ENCODE data around the gene TIFAB. TPM values are rescaled to one million over a fixed set of nuclear protein-coding genes. Genes with fewer than 3 reads are reported as not detected.

TIFAB gene
- total RNA-seq, 1 donor from 2014 or later: 0.30 TPM

GRCh38 chr5:135484674-135485086 lies 32.5 kb upstream of the TIFAB start:
- Histone ChIP-seq H3K4me1 (peaks cover 13% of the 10 kb centered on the region), H3K36me3 (no peaks in the 10 kb centered on the region), H3K4me3 (no peak overlapping the region), H3K9me3 (no peaks in the 10 kb centered on the region), H3K27me3 (ENCODE audit: low read depth) (peaks cover 66% of the 10 kb centered on the region), H3K27ac (no peak overlapping the region)
- DNase-seq (no peak), ATAC-seq (peak; percentile 50 to 68)
- intact Hi-C loops (cut with DNase I): no loop called here
- no peak for TF ChIP-seq CTCF (IDR thresholded peaks at IDR 0.05)

- Histone ChIP-seq H3K27me3 (ENCODE audit: low read depth) (peaks cover 63% of the 10 kb centered on the region), H3K4me1 (no peaks in the 10 kb centered on the region), H3K4me3 (no peak overlapping the region), H3K9me3 (no peaks in the 10 kb centered on the region), H3K27ac (no peak overlapping the region), H3K36me3 (no peaks in the 10 kb centered on the region)
- no peak for TF ChIP-seq CTCF (IDR thresholded peaks at IDR 0.05)
- no peak for DNase-seq
- no peak for ATAC-seq
- intact Hi-C loops (cut with DNase I): no loop called here
These were observed 31.1 kb upstream of the TIFAB start for GRCh38 chr5:135483254-135483653.

GRCh38 chr5:135482381-135482933 lies 30.3 kb upstream of the TIFAB start:
- Histone ChIP-seq H3K27ac (no peak overlapping the region), H3K36me3 (no peaks in the 10 kb centered on the region), H3K4me1 (no peaks in the 10 kb centered on the region), H3K4me3 (no peak overlapping the region), H3K27me3 (ENCODE audit: low read depth) (peaks cover 62% of the 10 kb centered on the region), H3K9me3 (no peaks in the 10 kb centered on the region)
- no peak for TF ChIP-seq CTCF (IDR thresholded peaks at IDR 0.05)
- intact Hi-C loops (cut with DNase I): no loop called here
- ATAC-seq (no peak), DNase-seq (no peak)

DNA sequence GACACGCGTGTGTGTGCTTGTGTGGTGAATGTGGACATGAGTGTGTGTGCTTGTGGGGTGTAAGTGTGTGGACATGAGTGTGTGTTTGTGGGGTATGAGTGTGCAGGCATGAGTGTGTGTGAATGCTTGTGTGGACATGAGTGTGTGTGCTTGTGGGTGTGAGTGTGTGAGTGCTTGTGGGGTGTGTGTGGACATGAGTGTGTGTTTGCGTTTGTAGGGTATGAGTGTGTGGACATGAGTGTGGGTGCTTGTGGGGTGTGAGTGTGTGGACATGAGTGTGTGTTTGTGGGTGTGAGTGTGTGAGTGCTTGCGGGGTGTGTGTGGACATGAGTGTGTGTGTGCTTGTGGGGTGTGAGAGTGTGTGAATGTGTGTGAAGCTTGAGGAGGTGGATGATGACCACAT lies 29.8 kb upstream of the TIFAB start:
- no peaks in the 10 kb centered on the region for H3K9me3 ChIP-seq
- ATAC-seq: no peak
- H3K4me1 ChIP-seq: no peaks in the 10 kb centered on the region
- H3K4me3 ChIP-seq: no peak overlapping the region
- TF ChIP-seq CTCF (IDR thresholded peaks at IDR 0.05): no peak
- H3K27ac ChIP-seq: no peak overlapping the region
- H3K36me3 ChIP-seq: no peaks in the 10 kb centered on the region
- intact Hi-C loops (cut with DNase I): no loop called here
- peaks cover 62% of the 10 kb centered on the region for H3K27me3 ChIP-seq (ENCODE audit: low read depth)
- DNase-seq: no peak

DNA sequence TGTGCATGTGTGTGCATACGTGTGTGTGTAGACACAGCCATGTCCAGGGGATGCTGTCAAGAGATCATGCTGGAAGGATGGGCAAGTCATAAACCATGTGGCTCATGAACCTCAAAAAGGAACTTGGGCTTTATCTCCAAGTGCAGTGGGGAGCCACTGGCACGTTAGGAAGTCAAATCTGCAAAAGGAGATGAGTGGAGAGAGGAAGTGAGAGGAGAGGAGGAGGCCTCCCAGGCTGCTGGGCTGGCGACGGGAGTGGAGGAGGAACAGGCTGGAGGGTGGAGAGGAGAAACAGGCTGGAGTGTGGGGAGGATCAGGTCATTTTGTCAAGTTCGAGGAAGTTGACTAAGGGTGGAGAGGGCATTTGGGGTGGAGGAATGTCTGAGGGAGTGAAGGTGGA lies 29.2 kb upstream of the TIFAB start:
- H3K9me3 ChIP-seq: no peaks in the 10 kb centered on the region
- ATAC-seq (peak in 1 of 2 donors; percentile 46), DNase-seq (no peak)
- TF ChIP-seq CTCF (IDR thresholded peaks at IDR 0.05): no peak
- intact Hi-C loops (cut with DNase I): no loop called here
- H3K27ac ChIP-seq: no peak overlapping the region
- H3K4me3 ChIP-seq: no peak overlapping the region
- no peaks in the 10 kb centered on the region for H3K4me1 ChIP-seq
- peaks cover 62% of the 10 kb centered on the region for H3K27me3 ChIP-seq (ENCODE audit: low read depth)
- no peaks in the 10 kb centered on the region for H3K36me3 ChIP-seq

Measured in lower lobe of right lung (tissue), 2 donors.